NCI-H1105 treated with DMSO at 0.1 percent for 48 hours (cell line): ENCODE data around the gene LIMA1.
A peak's percentile ranks its signal among the peaks of the same experiment; 100 is the strongest.
"Not testable (repeated sequence)": the region's sequence is repeated elsewhere in the genome, so short reads cannot be mapped to it uniquely, and the experiment has no call there.

Source experiments
- DNase-seq: peaks from one replicate; lab custom pipeline; 2025; lab: John Stamatoyannopoulos, UW

The LIMA1 gene

DNA sequence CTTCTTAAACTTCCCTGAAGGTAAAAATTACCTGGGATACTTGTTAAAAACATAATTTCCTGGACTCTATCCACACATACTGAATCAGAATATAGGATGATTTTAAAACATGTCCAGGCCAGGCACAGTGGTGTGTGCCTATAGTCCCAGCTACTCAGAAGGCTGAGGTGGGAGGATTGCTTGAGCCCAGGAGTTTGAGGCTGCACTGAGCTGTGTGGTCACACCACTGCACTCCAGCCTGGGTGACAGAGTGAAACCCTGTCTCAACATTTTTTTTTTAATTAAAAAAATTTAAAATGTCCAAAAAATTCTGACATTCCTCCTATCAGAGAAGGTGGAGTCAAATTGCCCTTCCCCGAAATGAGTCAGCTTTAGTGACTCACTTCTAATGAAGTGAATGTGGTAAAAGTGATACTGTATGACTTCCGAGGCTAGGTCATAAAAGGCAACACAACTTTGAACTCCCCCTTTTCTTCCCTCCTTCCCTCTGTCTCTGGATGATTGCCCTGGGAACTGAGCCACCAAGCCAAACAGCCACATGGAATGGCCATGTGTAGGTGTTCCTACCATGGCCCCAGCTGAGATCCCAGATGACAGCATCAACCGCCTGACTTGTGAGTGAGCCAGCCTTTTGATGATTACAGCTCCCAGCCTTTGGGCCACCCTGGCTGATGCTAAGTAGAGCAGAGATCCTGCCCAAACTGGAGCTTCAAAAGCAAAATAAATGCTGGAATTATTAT, 36.3 kb downstream of the LIMA1 start:
- DNase-seq, result no peak

DNA sequence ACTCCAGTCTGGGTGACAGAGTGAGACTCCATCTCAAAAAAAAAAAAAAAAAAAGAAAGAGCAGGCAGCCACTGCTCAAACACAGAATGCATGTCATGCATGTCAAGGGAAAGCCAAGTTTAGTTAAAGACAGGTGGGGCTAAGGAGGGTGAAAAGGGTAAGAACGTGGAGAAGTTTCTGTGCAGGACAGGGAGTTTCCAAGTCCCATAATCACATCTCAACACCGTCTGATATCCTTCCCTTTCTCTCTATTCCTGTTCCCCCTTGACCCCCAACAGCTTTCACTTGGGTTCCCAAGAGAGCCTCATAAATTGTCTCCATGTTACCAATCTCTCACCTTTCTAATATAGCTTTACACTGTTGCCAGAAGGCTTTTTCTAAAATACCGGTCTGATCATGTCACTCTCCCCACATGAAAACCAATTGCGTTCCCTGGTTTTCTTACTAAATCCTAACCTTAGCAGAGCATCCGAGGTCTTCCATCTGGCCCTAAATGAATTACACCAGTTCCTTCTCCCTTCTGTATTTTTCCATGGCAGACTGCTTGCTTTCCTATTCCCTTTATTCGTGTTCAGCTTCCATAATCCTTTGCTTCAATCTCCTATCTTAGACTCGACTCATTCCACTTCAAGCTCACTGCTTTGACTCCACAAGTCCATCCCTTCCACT, 37.0 kb downstream of the LIMA1 start:
- DNase-seq, result no peak

DNA sequence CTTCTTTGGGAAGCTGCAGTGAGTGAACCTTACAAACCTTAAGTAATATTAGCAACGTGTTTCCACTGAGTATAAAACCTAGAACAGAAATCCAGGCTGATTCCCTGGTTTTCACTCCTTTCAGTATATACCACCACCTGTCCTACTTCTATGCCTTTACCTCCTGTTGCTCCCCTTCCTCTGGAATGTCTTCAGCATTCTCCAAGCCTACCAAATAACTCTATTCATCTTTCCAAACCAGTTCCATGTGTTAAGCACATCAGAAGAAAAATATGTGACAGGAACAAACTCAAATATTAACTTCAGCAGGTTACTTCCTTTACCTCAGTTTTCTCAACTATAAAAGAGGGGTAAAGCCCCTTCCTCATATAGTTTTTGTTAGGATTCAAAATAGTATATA, 39.8 kb downstream of the LIMA1 start:
- no peak for DNase-seq

DNA sequence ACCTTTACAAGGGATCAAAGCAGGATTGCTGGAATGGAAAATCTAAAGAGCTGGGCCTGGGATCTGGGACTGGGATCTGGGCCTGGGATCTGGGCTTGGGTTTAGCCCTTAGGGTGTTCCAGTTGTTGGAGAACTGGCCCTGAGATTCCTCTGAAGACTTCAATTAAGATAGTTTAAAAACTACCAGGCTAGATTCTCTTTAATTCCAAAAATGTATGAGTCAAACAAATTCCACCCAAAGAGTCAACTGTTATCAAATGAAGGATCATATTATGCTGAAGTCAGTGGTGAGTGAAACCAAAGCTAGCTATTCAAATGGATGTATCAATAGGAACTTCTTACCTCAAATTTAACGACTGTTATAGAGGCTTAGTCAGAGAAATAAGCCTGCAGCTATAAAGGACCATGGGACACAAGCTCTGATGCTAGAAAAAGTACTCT, 40.5 kb downstream of the LIMA1 start:
- no peak for DNase-seq

DNA sequence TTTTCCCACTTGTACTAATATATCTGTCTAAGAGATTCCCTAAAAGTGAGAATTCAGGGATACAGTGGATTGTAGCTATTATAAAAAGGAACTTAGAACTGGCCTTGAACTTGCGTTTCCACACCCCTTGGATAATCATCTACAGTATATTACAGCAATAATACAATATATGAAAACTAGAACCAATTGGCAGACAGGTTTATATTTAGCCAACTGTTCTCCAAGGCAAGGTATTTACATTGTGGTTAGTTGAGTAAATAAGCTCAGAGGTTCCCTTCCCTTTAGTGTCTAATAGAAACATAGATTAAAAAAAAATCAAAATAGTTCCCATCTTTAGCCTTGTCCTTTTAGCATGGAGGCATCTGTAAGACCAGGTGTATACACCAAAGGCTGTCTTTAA, 42.1 kb downstream of the LIMA1 start:
- peak; percentile 52 for DNase-seq

DNA sequence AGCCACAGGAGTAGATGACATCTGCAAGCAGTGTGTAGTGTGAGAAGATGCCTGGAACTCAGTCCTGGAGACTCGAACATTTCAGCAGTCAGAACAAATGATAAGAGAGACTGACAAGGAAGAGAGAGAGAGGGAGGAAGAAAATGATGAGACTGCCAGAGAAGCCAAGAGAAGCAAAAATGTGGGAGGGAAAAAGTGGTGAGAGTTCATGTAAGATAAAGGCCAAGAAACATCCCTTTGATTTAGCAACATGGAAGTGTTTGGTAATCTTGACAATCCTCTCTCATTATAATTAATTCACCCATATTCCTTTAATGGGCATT, 42.6 kb downstream of the LIMA1 start:
- no peak for DNase-seq

DNA sequence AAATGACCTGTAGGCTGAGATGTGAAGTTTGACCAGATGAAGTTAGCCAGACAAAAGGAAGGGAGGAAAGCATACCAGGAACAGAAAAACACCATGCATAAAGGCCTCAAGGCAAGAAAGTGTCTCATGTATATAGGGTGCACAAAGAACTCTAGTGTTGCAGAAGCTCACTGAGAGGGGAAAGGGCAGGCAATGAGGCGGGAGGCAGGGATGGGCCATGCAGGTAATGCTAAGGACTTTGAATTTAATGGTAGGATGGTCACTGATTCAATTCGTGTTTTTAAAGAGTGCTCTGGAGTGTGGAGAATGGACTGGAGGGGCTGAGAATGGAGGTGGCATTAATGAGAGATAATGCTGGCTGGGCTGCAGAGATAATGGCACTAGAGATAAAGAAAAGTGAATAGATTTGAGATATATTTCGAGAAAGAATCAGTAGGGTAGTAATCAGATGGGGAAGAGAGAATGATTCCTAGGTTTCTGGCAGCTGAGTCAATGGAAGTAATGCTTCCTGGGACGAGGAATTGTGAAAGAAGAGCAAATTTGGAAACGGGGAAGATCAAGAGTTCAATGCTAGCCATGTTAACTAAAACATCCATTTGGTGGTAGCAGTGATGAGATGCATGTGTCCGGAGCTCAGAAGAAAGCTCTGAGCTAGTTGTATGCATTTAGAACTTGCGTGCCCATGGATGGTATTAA, 43.1 kb downstream of the LIMA1 start:
- no peak for DNase-seq

DNA sequence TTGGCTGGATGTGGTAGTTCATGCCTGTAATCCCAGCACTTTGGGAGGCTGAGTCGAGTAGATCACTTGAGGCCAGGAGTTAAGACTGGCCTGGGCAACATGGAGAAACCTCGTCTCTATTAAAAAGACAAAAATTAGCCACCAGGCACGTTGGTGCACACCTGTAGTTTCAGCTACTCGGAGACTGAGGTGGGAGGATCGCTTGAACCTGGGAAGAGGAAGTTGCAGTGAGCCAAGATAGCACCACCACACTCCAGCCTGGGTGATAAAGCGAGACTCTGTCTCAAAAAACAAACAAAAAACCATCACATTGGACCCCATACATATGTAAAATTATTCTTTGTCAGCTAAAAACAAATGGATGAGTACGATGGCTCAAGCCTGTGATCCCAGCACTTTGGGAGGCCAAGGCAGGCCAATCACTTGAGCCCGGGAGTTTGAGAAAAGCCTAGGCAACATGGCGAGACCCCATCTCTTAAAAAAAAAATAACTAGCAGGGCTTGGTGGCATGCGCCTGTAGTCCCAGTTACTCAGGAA, 43.9 kb downstream of the LIMA1 start:
- DNase-seq, result no peak

DNA sequence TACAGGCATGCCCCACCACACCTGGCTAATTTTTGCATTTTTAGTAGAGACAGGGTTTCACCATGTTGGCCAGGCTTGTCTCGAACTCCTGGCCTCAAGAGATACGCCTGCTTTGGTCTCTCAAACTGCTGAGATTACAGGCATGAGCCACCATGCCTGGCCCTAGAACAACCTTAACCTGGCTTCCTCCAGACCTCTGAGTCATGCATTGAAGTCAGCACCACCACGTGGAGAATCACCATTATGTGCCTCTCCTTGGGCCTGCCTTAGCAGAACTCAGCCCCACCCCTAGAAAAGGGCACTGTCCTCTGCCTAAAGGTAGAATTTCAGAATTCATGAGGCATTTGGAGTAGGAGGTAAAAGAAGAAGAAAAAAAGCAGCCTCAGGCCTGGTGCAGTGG, 49.0 kb downstream of the LIMA1 start:
- DNase-seq, result no peak

DNA sequence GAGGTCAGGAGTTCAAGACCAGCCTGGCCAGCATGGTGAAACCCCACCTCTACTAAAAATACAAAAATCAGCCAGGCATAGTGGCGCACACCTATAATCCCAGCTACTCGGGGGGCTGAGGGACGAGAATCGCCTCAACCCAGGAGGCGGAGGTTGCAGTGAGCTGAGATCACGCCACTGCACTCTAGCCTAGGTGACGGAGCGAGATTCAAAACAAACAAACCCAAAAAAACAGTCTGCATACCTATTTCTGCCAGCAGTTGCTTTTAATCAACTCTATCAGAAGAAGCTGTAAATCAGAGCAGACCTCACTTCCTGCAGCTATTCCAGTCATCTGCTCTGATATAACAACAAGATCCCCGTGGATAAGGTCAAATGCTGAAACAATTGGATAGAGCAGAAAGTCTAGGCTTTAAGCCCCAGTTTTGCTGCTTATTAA, 50.5 kb downstream of the LIMA1 start:
- DNase-seq, result no peak

DNA sequence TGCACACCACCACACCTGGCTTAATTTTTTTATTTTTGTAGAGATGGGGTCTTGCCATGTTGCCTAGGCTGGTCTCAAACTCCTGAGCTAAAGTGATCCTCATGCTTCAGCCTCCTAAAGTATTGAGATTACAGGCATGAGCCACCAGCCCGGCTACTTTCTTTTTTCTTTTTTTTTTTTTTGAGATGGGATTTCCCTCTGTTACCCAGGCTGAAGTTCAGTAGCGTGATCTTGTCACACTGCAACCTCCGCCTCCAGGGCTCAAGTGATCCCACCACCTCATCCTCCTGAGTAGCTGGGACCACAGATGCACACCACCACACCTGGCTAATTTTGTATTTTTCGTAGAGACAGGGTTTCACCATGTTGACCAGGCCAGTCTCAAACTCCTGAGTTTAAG, 51.1 kb downstream of the LIMA1 start:
- DNase-seq, result no peak

DNA sequence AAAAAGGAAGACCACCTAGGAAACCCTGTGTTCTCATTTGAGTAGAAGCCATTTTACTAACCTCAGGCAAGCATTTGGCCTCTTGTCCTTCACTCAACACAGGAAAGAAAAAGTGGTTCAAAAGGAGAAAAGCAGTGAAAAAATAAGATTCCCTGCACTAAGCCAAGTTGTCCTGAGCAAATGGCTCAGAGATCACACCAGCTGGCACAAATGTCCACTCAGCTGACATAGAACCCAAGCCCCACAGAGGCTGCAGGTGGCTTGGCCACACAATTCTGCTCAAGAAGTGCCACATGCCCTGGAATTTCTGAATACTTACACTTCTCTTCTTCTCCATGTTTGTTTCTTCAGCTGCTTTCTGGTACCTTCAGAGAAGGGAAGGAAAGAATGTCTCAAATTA, 52.0 kb downstream of the LIMA1 start:
- DNase-seq, result no peak

DNA sequence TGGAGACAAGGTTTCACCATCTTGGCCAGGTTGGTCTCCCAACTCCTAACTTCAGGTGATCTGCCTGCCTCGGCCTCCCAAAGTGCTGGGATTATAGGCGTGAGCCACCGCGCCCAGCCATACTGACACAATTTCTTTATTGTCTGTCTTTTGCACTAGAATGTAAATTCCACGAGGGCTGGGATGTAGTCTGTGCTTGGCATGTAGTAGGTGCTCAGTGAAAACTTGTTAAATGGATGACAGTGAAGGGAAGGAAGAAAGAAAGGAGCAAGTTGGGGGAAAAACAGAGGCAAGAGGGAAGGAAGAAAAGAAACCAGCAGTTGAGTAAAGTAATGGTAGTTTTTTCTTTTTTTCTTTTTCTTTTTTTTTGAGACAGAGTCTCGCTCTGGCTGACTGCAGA, 53.1 kb downstream of the LIMA1 start:
- no peak for DNase-seq

DNA sequence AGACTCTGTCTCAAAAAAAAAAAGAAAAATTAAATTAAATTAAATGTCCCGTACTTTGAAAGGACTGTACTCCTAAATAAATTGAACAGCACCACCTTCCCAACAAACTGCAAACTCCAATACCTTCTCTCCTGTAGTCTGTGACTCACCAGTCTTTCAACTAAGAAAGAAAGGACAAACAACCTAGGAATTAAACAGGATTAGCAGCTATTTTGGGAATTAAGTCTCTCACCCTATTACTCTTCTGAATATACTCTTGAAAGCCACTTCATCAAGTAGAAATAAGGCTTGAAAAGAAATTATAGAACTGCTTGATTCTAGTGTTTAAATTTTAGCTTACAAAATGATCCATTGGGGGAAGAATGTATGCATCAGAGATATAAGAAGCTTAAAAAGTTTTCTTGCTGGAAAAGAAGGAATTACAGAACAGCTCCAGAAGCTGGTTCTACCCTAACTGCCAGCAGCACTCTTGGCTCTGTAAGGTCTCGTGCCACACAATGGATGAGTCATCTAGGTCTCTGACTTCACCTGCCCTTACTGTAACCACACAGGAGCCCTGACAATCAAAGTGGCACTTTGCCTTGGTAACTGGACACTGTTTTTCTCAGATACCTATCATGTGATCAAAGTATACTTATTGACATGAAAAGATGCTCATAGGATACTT, 59.2 kb downstream of the LIMA1 start:
- DNase-seq, result peak; percentile 24

DNA sequence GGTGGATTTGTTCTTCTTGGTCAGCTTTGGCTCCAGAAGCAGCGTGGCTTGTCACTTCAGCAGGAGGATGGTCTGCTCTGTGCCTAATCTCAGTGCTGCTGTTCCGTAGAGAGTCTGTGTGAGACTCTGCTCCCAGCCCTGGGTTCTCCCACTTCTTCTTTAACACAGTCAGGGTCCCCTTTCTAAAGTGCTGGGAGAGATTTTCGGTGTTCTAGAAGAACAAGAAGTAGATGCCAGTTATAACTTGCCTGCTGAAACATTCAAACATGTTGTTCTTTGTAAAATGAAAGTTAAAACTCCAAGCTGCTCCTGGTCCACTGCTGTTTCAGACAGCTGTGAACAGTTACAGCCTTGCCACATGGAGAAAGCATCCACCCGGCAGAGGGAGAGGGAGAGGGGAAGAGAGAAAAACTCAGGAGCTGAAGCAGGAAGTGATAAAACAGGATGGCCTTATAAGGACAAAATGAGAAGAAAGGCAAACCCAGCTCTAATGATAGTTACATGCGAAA, 61.0 kb downstream of the LIMA1 start:
- DNase-seq, result no peak

DNA sequence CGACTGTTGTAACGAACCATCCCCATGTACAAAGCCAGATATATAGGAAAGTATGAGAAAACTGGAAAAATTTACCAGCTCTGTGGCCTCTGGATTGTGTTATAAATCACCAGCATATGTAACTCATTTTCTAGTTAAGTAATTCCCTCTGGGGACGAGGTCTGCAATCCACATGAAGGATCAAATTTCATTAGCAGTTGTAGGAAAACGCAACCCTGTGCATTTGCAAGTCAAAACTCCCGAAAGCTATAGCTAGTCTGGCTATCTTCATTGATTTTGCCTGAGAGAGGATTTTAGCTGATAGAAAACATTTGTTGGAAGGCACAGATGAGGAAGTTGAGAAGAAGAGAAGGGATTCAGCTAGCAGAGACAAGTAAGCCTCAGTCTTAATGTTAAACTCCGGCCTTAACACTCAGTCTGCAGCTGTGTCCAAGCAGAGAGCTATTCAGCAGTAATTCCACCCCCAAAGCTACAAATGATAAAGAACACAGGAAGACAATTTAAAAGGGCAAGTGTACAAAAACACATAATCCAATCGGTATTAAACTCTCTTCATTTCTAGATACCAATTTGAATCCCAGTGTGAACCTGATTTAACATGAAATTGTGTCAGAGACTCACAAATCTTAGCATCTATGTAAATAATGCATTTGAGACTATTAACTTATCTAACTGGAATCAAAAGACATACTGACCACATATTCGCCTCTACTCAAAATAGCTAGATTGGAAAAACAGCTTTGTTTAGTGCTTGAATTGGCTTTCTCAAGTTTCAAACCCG, 61.9 kb downstream of the LIMA1 start:
- DNase-seq, result peak; percentile 50

DNA sequence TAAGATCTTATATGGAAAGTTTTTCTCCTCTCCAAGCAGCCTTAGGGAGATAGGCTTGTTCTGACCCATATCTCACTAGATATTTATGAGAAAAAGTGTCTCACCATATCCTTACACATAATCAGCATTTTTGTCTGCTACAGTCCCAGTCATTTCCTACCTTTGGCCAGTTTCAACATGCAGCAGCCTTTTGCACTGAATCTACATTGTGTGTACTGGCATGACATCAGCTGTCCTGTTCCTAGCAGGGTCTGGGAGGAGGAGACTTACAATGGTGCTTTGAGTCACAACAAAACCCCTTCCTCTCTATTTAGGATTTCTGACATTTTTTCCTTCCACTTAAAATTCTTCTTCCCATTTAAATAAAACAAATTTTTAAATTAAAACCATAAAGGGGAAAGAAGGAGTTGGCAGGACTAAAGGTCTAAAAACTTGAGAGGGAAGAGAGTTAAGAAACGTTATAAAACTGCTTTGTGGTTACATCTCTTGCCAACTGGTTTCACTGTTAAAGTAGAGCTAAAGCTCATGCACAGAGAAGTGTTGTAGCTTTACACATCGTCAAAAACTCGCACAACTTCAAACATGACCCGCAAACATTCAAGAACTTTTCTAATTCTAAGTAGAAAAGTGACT, 62.8 kb downstream of the LIMA1 start:
- DNase-seq, result no peak

DNA sequence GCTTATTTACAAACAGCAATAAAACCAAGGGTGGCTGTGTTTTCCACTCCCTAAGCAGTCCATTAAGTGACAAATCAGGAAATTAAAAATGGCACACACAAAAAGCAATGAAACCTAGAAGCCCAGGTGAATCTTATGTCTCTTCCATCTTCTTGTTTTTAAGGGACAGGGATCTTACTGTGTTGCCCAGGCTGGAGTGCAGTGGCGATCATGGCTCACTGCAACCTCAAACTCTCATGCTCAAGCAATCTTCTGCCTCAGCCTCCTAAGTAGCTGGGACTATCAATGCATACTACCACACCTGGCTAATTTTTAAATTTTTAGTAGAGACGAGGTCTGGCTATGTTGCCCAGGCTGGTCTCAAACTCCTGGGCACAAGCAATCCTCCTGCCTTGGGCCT, 63.8 kb downstream of the LIMA1 start:
- DNase-seq, result no peak

DNA sequence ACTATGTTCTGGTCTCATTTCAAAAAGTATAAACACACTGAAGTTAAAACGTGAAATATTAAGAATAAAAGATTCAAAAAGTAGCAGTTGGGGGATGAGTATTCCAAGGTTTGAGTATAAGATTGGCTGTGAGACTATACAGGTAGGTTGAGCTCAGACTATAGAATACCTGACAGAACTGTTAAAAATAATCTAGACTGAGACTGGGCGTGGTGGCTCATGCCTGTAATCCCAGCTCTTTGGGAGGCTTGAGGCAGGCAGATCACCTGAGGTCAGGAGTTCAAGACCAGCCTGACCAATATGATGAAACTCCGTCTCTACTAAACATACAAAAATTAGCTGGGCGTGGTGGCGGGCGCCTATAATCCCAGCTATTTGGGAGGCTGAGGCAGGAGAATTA, 64.3 kb downstream of the LIMA1 start:
- not testable (repeated sequence) for DNase-seq

DNA sequence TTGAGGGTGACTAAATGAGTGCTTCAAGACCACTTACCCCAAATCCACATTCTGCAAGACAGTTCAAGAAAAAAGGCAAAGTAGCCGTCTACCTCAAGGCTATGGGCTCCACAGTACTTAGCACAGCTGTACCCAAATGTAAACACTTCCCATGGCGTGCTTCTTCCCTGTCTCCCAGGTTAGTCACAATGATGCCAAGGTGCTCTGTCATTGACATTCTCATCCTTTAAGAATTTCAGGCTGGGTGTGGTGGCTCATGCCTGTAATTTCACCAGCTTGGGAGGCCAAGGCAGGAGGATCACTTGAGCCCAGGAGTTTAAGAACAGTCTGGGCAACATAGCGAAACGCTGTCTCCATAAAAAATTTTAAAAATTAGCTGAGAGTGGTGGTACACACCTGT, 64.9 kb downstream of the LIMA1 start:
- no peak for DNase-seq

DNA sequence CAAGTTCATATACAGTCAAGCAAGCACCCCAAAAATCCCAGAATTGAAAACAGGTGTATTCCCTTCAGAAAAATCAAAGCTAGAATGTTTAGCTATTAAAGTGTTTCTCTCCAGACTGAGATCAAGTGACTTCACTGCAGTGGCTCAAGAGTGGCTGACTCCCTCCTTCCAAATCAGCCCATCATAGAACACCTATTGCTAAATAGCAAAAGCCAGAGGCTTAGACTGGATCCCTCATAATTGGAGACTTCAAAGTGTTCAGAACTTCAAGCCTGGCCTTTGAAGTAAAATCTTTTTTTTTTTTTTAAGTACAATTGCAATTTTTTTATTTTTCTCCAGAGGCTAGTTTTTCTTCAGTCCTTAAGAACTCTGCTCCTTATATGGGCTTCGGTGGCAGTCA, 66.1 kb downstream of the LIMA1 start:
- DNase-seq, result no peak
